Parietal lobe (tissue), 1 donor: ENCODE data around the gene CCL1. TPM values are rescaled to one million over a fixed set of nuclear protein-coding genes. Genes with fewer than 3 reads are reported as not detected.

Experiments
- total RNA-seq: library from RNA; depleted of rRNA; stranded (reverse); fragments of >200 nt; gene quantifications from one replicate; pipeline ENCODE4 v1.2.3, GENCODE V29; 2014

Gene CCL1
- total RNA-seq = not detected

DNA sequence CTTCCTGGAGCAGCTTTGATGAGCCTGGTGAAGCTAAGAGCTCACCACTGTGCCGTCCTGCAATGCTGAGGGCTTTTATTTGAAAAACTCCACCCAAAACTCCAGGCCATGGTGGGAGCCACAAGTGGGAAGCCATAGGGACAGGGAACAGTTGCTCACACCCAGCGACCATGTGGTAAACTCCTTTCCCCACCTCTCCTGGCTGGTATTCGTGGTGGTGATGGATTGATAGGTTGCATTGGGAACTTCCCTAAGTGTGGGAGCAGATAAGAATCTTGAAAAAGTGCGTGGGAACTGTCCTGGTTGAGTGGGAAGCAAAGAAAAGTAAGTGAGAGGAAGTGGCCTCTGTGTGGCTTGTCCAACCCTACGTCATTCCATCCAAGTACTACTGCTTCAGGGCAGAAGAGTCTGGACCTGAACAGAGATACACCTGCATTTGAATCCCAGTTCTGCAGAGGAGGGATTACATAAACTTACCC lies at the start of gene CCL1:
CCL1 (minus strand) TSS at position 51 of the 479 bp plus-strand sequence. CDS start 72 bp downstream, outside the sequence.

GRCh38 chr17:34356194-34356593 lies 6.8 kb downstream of the CCL1 start, which contains the start of gene CCL13:
Gene CCL13 (plus strand): TSS chr17:34356480. CDS start chr17:34356527, 47 bp downstream.

GRCh38 chr17:34319039-34319483 lies 44.0 kb downstream of the CCL1 start, which contains the start of gene CCL8:
Gene CCL8 (plus strand): TSS chr17:34319435. CDS start chr17:34319502, 67 bp downstream.

Other genes with a start within 250 kb of the CCL1 start
- 0.94 TPM for gene CCL2, start 107.9 kb downstream of the CCL1 start, total RNA-seq
- not detected for gene CCL7, start 93.0 kb downstream of the CCL1 start, total RNA-seq
- gene CCL11, start 77.5 kb downstream of the CCL1 start, total RNA-seq = not detected
- not detected for gene CCL8, start 43.8 kb downstream of the CCL1 start, total RNA-seq
- not detected for gene CCL13, start 6.8 kb downstream of the CCL1 start, total RNA-seq
- 1.3 TPM for gene TMEM132E, start 216.3 kb upstream of the CCL1 start, total RNA-seq